Hematopoietic multipotent progenitor cell treated with erythropoietin and hydrocortisone succinate and interleukin-3 and kit ligand, for 17 days (in vitro differentiated cells): ENCODE measurements around the gene CARS1.

Experiments
- DNase-seq: peaks from one replicate; pipeline ENCODE4 v3.0.0-alpha.2; 2015; ENCODE audit warnings: low spot score

The CARS1 gene

GRCh38 chr11:2955906-2956476 is 101.2 kb downstream of the CARS1 start:
- no peak for DNase-seq

- no peak for DNase-seq
Measured at GRCh38 chr11:2954263-2954662, 103.0 kb downstream of the CARS1 start.

DNA sequence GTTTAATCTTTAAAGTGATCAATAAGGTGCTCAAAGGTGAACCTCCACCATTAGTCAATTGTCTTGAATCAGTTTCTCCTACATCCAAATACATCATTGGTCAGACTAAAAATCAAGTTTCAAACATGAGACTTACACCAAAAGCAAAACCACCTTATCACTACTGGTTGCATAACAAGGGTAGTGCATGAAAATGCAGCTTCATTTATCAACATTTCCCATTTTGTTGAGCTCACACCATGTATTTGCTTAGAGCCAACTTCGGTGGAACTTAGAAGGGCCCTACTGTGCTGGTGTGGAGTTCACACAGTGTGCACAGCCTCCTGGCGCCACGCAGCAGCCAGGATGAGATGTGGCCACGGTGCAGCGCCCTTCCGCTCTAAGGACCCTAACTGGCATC is 104.9 kb downstream of the CARS1 start:
- no peak for DNase-seq

GRCh38 chr11:2951231-2952110 is 105.8 kb downstream of the CARS1 start:
- DNase-seq, result no peak
